ENCODE measurements around the gene SIAH2. TPM values are rescaled to one million over a fixed set of nuclear protein-coding genes. Genes with fewer than 3 reads are reported as not detected.

SIAH2 gene
- total RNA-seq, 1 donor from 2014 or later: 39.7 TPM

DNA sequence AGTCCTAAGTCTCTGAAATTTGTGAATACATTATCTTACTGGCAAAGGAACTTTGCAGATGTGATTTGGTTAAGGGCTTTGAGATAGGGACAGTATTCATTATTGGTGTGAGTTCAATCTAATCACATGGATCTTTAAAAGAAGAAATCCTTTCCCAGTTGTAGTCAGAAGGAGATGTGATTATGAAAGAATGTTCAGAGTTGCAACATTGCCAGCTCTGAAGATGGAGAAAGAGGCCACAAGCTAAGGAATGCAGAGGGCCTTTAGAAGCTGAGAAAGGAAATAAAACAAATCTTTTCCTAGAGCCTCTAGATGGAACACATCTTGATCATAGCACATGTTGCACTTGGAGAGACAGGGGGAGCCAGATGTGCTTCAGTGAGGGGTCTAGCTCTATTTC is 27.7 kb upstream of the SIAH2 start:
- H3K4me1 Mint-ChIP-seq (ENCODE audit: low read depth): peaks cover 7% of the 10 kb centered on the region
- no peak overlapping the region for H3K27ac Mint-ChIP-seq (ENCODE audit: unreplicated experiment)
- H3K9me3 Mint-ChIP-seq (ENCODE audit: low read depth): peaks cover 6% of the 10 kb centered on the region
- H3K27me3 Mint-ChIP-seq (ENCODE audit: low read depth): no peaks in the 10 kb centered on the region
- TF ChIP-seq, protein P1, sequence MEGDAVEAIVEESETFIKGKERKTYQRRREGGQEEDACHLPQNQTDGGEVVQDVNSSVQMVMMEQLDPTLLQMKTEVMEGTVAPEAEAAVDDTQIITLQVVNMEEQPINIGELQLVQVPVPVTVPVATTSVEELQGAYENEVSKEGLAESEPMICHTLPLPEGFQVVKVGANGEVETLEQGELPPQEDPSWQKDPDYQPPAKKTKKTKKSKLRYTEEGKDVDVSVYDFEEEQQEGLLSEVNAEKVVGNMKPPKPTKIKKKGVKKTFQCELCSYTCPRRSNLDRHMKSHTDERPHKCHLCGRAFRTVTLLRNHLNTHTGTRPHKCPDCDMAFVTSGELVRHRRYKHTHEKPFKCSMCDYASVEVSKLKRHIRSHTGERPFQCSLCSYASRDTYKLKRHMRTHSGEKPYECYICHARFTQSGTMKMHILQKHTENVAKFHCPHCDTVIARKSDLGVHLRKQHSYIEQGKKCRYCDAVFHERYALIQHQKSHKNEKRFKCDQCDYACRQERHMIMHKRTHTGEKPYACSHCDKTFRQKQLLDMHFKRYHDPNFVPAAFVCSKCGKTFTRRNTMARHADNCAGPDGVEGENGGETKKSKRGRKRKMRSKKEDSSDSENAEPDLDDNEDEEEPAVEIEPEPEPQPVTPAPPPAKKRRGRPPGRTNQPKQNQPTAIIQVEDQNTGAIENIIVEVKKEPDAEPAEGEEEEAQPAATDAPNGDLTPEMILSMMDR (IDR thresholded peaks at IDR 0.05): no peak
- no peaks in the 10 kb centered on the region for H3K36me3 Mint-ChIP-seq (ENCODE audit: low read depth)
- H3K4me3 Mint-ChIP-seq (ENCODE audit: unreplicated experiment): no peak overlapping the region
- no peak for DNase-seq (ENCODE audit: low spot score)

DNA sequence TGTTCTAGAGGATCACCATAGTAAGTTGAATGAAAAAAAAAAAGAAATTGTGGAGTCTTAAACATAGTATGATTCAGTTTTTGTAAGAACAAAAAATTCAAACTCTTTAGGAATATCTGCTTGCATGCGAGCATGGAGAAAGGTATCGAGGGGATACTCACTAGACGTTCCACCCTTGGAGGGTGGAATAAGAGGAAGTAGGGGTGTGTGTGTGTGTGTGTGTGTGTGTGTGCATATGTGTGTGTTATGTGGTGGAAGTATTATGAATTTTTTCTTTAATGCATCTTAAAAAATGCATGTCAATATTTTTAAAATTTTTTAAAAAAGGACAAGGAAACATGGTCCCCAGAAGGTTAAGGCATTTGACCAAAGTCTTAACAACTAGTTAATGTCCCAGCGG is 26.5 kb upstream of the SIAH2 start:
- no peak overlapping the region for H3K4me3 Mint-ChIP-seq (ENCODE audit: unreplicated experiment)
- H3K27me3 Mint-ChIP-seq (ENCODE audit: low read depth): no peaks in the 10 kb centered on the region
- TF ChIP-seq, protein P1 (IDR thresholded peaks at IDR 0.05): no peak
- H3K36me3 Mint-ChIP-seq (ENCODE audit: low read depth): no peaks in the 10 kb centered on the region
- peaks cover 7% of the 10 kb centered on the region for H3K4me1 Mint-ChIP-seq (ENCODE audit: low read depth)
- H3K27ac Mint-ChIP-seq (ENCODE audit: unreplicated experiment): no peak overlapping the region
- no peak for DNase-seq (ENCODE audit: low spot score)
- H3K9me3 Mint-ChIP-seq (ENCODE audit: low read depth): peaks cover 6% of the 10 kb centered on the region

DNA sequence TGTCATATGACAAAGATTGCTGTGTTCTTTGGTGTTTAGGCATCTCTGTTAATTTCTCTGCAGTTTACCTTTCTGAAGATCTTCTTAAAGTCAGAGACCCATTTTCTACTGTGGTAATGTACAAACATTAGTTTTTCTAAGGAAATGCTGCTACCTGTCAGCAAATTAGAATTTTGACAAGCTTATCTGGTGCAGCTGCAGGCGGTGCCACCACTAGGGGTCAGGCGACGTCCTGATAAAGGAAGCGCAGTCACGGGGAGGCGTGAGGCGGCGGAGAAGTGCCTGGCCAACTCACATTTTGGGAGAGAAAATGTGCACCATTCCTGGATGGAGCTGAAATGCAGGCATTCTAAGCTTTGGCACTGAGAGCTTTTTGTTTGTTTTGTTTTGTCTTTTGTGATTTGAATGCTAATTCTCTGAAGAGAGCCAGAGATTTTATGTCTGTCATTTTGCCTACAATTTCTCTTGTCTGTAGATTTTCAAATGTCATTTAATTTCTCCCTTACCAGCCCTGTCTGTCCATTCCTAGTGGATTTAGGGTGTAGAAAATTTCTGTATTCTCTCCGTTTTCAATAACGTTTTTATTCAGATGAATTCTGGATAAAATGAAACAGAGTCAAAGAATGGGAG is 24.9 kb upstream of the SIAH2 start:
- Mint-ChIP-seq H3K36me3 (ENCODE audit: low read depth) (no peaks in the 10 kb centered on the region), H3K4me1 (ENCODE audit: low read depth) (peaks cover 7% of the 10 kb centered on the region), H3K4me3 (ENCODE audit: unreplicated experiment) (peak overlapping the region; percentile 35), H3K9me3 (ENCODE audit: low read depth) (peaks cover 6% of the 10 kb centered on the region), H3K27me3 (ENCODE audit: low read depth) (no peaks in the 10 kb centered on the region), H3K27ac (ENCODE audit: unreplicated experiment) (no peak overlapping the region)
- DNase-seq (ENCODE audit: low spot score): no peak
- TF ChIP-seq, protein P1 (IDR thresholded peaks at IDR 0.05): peak; percentile 96

DNA sequence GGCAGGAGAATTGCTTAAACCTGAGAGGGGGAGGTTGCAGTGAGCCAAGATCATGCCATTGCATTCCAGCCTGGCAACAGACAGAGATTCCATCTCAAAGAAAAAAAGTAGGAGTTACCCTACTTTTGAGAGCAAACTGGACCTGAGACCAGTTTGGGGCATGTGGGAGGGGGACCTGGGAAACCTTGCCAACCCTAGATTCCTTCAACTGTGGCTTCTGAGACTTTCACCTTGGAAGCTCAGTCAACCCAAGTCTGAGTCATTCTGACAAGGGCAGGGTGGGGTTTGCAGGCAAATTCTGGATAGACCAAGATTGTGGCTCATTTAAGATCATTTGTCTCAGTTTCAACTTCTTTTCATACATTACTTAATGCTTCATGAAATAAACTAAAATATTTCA is 23.8 kb upstream of the SIAH2 start:
- Mint-ChIP-seq H3K27ac (ENCODE audit: unreplicated experiment) (no peak overlapping the region), H3K27me3 (ENCODE audit: low read depth) (no peaks in the 10 kb centered on the region), H3K4me3 (ENCODE audit: unreplicated experiment) (no peak overlapping the region), H3K36me3 (ENCODE audit: low read depth) (no peaks in the 10 kb centered on the region), H3K9me3 (ENCODE audit: low read depth) (peaks cover 6% of the 10 kb centered on the region), H3K4me1 (ENCODE audit: low read depth) (peaks cover 7% of the 10 kb centered on the region)
- DNase-seq (ENCODE audit: low spot score): no peak
- TF ChIP-seq, protein P1 (IDR thresholded peaks at IDR 0.05): no peak

DNA sequence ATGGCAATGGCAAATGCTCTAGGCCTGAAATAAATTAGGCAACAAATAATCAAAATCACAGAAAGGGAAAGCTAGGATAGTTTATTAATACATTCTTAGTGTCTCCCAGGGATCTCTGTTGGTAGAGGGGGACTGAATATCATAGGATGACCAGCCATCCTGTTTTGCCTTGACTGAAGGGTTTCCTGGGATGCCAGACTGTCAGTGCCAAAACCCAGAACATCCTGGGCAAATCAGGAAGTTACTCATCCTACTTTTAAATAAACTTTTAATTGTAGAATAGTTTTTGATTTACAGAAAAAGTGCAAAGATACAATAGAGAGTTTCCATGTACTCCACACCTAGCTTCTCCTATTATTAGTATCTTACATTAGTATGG is 21.8 kb upstream of the SIAH2 start:
- no peak for DNase-seq (ENCODE audit: low spot score)
- H3K27me3 Mint-ChIP-seq (ENCODE audit: low read depth): no peaks in the 10 kb centered on the region
- H3K27ac Mint-ChIP-seq (ENCODE audit: unreplicated experiment): peak overlapping the region; percentile 27
- H3K36me3 Mint-ChIP-seq (ENCODE audit: low read depth): no peaks in the 10 kb centered on the region
- TF ChIP-seq, protein P1 (IDR thresholded peaks at IDR 0.05): no peak
- H3K9me3 Mint-ChIP-seq (ENCODE audit: low read depth): no peaks in the 10 kb centered on the region
- H3K4me1 Mint-ChIP-seq (ENCODE audit: low read depth): peaks cover 7% of the 10 kb centered on the region
- H3K4me3 Mint-ChIP-seq (ENCODE audit: unreplicated experiment): no peak overlapping the region
